OCI-LY7 (cell line): ENCODE results near the gene SELENBP1.
"Not testable (repeated sequence)": the region's sequence is repeated elsewhere in the genome, so short reads cannot be mapped to it uniquely, and the experiment has no call there.

Experiments used
- EZH2phosphoT487 ChIP-seq: fragments of 200-600 bp; sonication (generic); IDR thresholded peaks from 2 replicates; pipeline ENCODE4 v1.6.1; 2018; ENCODE audit warnings: low read depth, borderline replicate concordance, mild to moderate bottlenecking, mixed run types, antibody characterized with exemption, low read length, moderate library complexity, mixed read lengths
- TF ChIP-seq, protein P1 (sequence below): fragments of 200-600 bp; sonication (generic); conservative IDR thresholded peaks from 2 replicates; pipeline ENCODE4 v1.5.1; 2014; ENCODE audit warnings: mild to moderate bottlenecking, antibody characterized with exemption, low read length, moderate library complexity, mixed read lengths

DNA sequence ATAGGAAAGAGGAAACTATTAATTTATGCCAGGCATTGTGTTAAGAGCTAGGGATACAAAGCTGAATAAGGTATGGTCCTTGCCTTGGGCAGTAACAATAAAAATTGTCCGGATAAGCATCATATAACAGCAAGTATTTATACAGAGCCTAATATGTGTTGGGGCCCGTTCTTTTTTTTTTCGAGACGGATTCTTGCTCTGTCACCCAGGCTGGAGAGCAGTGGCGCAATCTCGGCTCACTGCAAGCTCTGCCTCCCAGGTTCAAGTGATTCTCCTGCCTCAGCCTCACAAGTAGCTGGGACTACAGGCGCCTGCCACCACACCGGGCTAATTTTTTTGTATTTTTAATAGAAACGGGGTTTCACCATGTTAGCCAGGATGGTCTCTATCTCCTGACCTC lies 22.2 kb downstream of the SELENBP1 start:
- TF ChIP-seq, protein P1, sequence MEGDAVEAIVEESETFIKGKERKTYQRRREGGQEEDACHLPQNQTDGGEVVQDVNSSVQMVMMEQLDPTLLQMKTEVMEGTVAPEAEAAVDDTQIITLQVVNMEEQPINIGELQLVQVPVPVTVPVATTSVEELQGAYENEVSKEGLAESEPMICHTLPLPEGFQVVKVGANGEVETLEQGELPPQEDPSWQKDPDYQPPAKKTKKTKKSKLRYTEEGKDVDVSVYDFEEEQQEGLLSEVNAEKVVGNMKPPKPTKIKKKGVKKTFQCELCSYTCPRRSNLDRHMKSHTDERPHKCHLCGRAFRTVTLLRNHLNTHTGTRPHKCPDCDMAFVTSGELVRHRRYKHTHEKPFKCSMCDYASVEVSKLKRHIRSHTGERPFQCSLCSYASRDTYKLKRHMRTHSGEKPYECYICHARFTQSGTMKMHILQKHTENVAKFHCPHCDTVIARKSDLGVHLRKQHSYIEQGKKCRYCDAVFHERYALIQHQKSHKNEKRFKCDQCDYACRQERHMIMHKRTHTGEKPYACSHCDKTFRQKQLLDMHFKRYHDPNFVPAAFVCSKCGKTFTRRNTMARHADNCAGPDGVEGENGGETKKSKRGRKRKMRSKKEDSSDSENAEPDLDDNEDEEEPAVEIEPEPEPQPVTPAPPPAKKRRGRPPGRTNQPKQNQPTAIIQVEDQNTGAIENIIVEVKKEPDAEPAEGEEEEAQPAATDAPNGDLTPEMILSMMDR, result not testable (repeated sequence)
- TF ChIP-seq EZH2phosphoT487, result not testable (repeated sequence)
